Measurements from ENCODE around the gene NFATC1. TPM values are rescaled to one million over a fixed set of nuclear protein-coding genes. Genes with fewer than 3 reads are reported as not detected.

The NFATC1 gene
- 10 to 100 TPM; 20.3 to 79.3 TPM for total RNA-seq

- Mint-ChIP-seq H3K27ac (peak within 1 kb of the TSS; percentile 38), H3K9me3 (no peaks in the 10 kb centered on the region), H3K27me3 (peaks cover 6% of the 10 kb centered on the region), H3K36me3 (ENCODE audit: low read depth) (peaks cover 32% of the 10 kb centered on the region), H3K4me1 (peaks cover 12% of the 10 kb centered on the region), H3K4me3 (peak within 1 kb of the TSS; percentile 81)
- ATAC-seq (replicated peaks), result peak; percentile 47
Observed at GRCh38 chr18:79395761-79396404, at the start of gene NFATC1. NFATC1 (plus strand) TSS chr18:79395930; CDS start chr18:79396225, 295 bp downstream.

GRCh38 chr18:79345981-79346380 is 49.7 kb upstream of the NFATC1 start:
- no peak for ATAC-seq (replicated peaks)
- no peak overlapping the region for H3K27ac Mint-ChIP-seq
- H3K4me3 Mint-ChIP-seq, result no peak overlapping the region
- H3K27me3 Mint-ChIP-seq, result no peaks in the 10 kb centered on the region
- H3K9me3 Mint-ChIP-seq, result no peaks in the 10 kb centered on the region
- peaks cover 67% of the 10 kb centered on the region for H3K36me3 Mint-ChIP-seq (ENCODE audit: low read depth)
- H3K4me1 Mint-ChIP-seq, result no peaks in the 10 kb centered on the region

DNA sequence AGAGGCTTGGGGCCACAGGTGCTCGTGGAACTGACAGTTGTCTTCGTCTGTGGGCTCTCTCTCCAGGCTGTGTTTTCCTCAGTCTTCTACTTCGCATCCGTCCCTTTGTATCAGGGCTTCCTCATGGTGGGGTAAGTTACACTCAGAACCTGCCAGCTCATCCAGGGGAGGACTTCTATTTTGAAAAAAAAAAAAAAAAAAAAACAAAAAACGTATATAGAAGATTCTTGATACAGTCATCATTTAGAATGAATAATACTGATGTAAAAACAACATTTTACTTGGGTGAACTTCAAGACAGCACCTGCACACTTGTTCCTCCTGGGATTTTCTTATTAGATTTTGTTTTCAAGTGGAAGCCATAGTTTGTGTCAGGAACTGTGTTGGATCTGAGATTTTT is 47.7 kb upstream of the NFATC1 start:
- Mint-ChIP-seq H3K9me3 (no peaks in the 10 kb centered on the region), H3K27me3 (no peaks in the 10 kb centered on the region), H3K4me3 (no peak overlapping the region), H3K36me3 (ENCODE audit: low read depth) (peaks cover 78% of the 10 kb centered on the region), H3K4me1 (no peaks in the 10 kb centered on the region), H3K27ac (no peak overlapping the region)
- ATAC-seq (replicated peaks), result no peak

DNA sequence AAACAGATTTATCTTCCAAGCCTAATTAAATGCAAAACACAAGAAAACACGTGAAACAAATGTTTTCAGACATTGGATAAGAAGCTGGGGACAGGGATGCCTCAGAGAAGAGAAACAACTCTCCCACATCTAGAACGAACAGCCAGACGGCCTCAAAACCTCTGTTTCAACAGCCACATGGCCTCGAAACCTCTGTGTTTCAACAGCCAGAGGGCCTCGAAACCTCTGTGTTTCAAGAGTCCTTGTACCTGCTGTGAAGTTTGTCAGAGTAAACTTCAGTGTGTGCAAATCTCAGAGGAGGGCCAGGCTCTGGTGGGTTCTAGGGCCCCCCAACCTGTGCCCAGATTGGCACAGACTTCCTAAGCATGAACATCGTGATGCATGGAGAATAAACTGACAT is 43.3 kb upstream of the NFATC1 start:
- ATAC-seq (replicated peaks), result no peak
- H3K36me3 Mint-ChIP-seq (ENCODE audit: low read depth), result peaks cover 34% of the 10 kb centered on the region
- H3K4me3 Mint-ChIP-seq, result no peak overlapping the region
- H3K4me1 Mint-ChIP-seq, result no peaks in the 10 kb centered on the region
- H3K27ac Mint-ChIP-seq, result peak overlapping the region; percentile 37
- no peaks in the 10 kb centered on the region for H3K9me3 Mint-ChIP-seq
- no peaks in the 10 kb centered on the region for H3K27me3 Mint-ChIP-seq

- no peak for ATAC-seq (replicated peaks)
- no peaks in the 10 kb centered on the region for H3K4me1 Mint-ChIP-seq
- peaks cover 26% of the 10 kb centered on the region for H3K36me3 Mint-ChIP-seq (ENCODE audit: low read depth)
- no peaks in the 10 kb centered on the region for H3K9me3 Mint-ChIP-seq
- H3K27me3 Mint-ChIP-seq, result no peaks in the 10 kb centered on the region
- no peak overlapping the region for H3K27ac Mint-ChIP-seq
- H3K4me3 Mint-ChIP-seq, result no peak overlapping the region
Observed at GRCh38 chr18:79353267-79353666, 42.5 kb upstream of the NFATC1 start.

GRCh38 chr18:79354350-79354749 is 41.4 kb upstream of the NFATC1 start:
- Mint-ChIP-seq H3K4me1 (no peaks in the 10 kb centered on the region), H3K27ac (no peak overlapping the region), H3K36me3 (ENCODE audit: low read depth) (peaks cover 22% of the 10 kb centered on the region), H3K4me3 (no peak overlapping the region), H3K27me3 (no peaks in the 10 kb centered on the region), H3K9me3 (no peaks in the 10 kb centered on the region)
- no peak for ATAC-seq (replicated peaks)

- peak overlapping the region; percentile 7 for H3K27ac Mint-ChIP-seq
Observed at GRCh38 chr18:79355433-79356335, 40.0 kb upstream of the NFATC1 start.

GRCh38 chr18:79356435-79356834 is 39.3 kb upstream of the NFATC1 start:
- Mint-ChIP-seq H3K27me3 (no peaks in the 10 kb centered on the region), H3K4me1 (no peaks in the 10 kb centered on the region), H3K36me3 (ENCODE audit: low read depth) (peaks cover 32% of the 10 kb centered on the region), H3K27ac (peak overlapping the region; percentile 29), H3K4me3 (no peak overlapping the region), H3K9me3 (no peaks in the 10 kb centered on the region)
- ATAC-seq (replicated peaks), result no peak

More at GRCh38 chr18:79355433-79356335, 40.0 kb upstream of the NFATC1 start:
- Mint-ChIP-seq H3K9me3 (no peaks in the 10 kb centered on the region), H3K4me3 (no peak overlapping the region), H3K4me1 (no peaks in the 10 kb centered on the region), H3K27me3 (no peaks in the 10 kb centered on the region), H3K36me3 (ENCODE audit: low read depth) (peaks cover 32% of the 10 kb centered on the region)
- no peak for ATAC-seq (replicated peaks)

- Mint-ChIP-seq H3K4me1 (peaks cover 3% of the 10 kb centered on the region), H3K9me3 (no peaks in the 10 kb centered on the region), H3K27me3 (no peaks in the 10 kb centered on the region), H3K27ac (no peak overlapping the region), H3K36me3 (ENCODE audit: low read depth) (peaks cover 45% of the 10 kb centered on the region), H3K4me3 (no peak overlapping the region)
- ATAC-seq (replicated peaks), result no peak
Observed at GRCh38 chr18:79360933-79361332, 34.8 kb upstream of the NFATC1 start.

DNA sequence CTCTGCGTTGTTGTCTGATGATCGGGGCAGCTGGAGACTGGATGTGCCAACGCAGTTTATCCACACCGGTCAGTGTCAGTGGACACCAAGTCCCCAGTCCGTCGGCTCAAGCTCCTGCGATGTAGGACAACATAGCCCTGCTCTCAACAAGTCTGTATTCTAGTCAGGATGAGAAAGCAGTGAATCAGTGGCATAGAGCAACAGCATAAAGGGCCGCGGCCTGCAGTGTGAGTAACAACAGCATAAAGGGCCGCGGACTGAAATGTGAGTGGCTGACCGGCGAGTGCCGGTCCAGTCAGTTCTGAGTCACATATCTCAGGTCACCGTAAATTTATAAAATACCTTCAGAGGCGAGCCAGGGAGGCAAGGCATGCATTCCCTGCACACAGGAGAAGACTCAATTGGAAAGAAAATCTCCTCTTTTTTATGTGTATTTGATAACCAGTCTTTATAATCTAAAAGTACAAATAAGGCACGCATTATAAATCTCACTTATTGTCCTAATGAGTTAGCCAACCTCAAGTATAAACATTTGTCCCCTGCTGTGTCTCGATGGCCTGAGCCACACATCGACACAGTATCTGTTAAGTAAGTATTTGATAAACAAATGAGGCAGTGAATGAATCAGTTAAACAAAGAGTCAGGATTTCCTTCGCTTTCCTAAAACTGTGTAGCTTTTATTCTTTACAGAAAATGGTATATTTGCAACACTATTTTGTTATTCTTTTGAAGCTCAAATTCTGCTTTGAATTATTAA is 33.8 kb upstream of the NFATC1 start:
- no peak for ATAC-seq (replicated peaks)
- H3K36me3 Mint-ChIP-seq (ENCODE audit: low read depth), result peaks cover 45% of the 10 kb centered on the region
- no peak overlapping the region for H3K27ac Mint-ChIP-seq

GRCh38 chr18:79365701-79366100 is 30.0 kb upstream of the NFATC1 start:
- Mint-ChIP-seq H3K9me3 (no peaks in the 10 kb centered on the region), H3K4me1 (peaks cover 17% of the 10 kb centered on the region), H3K27me3 (no peaks in the 10 kb centered on the region), H3K27ac (no peak overlapping the region), H3K4me3 (no peak overlapping the region), H3K36me3 (ENCODE audit: low read depth) (peaks cover 27% of the 10 kb centered on the region)
- ATAC-seq (replicated peaks), result no peak

More for the DNA sequence above, 33.8 kb upstream of the NFATC1 start:
- no peak overlapping the region for H3K4me3 Mint-ChIP-seq
- peaks cover 3% of the 10 kb centered on the region for H3K4me1 Mint-ChIP-seq
- no peaks in the 10 kb centered on the region for H3K27me3 Mint-ChIP-seq
- no peaks in the 10 kb centered on the region for H3K9me3 Mint-ChIP-seq

DNA sequence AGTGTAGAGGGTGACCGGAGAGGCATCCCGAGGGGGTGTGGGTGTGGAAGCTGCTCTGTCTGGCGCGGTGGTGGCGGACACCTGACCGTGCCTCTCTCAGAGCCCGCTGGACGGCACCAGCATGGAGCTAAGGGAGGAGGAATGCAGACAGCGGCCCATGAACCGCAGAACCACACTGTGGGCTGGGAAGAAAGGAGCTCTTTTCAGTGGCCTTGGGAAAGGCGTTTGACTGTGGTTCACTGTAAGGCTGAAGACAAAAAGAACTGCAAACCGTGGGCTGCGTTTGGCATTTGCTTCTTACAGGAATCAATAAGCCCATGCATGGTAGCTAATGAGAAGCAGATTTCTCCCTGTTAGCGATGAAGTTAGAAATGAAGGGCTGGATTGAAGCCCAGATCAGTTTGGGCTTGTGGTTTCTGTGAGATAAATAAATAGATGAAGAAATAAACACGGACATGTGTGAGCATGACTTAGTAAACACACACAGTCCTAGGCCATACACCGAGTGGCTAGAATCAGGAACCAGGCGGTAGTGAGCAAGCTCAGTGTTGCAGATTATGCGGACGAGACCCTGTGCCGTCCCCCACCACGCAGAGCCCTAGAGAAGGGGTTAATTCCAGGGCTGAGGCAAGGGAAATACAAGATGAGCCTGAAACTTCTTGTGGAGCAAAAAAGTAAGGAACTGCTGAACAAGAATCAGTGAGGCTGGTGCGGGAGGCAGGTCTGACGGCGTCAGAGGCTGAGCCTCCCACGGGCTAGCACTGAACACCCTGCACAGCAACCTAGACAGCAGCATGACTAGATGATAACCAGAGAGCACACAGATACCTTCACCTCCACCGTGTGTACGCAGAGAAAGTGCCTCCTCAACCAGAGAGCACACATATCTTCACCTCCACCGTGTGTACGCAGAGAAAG is 29.3 kb upstream of the NFATC1 start:
- no peak for ATAC-seq (replicated peaks)
- no peak overlapping the region for H3K4me3 Mint-ChIP-seq
- H3K9me3 Mint-ChIP-seq, result no peaks in the 10 kb centered on the region
- peak overlapping the region; percentile 54 for H3K27ac Mint-ChIP-seq
- peaks cover 19% of the 10 kb centered on the region for H3K36me3 Mint-ChIP-seq (ENCODE audit: low read depth)
- peaks cover 19% of the 10 kb centered on the region for H3K4me1 Mint-ChIP-seq
- H3K27me3 Mint-ChIP-seq, result no peaks in the 10 kb centered on the region

DNA sequence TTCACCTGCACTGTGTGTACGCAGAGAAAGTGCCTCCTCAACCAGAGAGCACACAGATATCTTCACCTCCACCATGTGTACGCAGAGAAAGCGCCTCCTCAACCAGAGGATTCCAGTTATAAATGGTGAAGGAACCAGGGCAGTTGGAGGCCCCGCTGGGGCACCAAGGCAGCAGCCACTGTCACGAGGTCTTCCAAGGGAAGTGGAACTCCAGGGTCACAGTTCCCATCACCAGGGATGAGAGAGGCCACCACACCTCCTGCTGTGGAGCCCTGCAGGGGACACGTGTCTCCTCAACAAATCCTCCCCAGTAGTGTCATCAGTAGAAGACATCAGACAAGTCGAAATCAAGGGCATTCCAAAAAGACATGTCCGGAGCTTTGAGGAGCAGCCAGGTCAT is 28.2 kb upstream of the NFATC1 start:
- H3K27ac Mint-ChIP-seq, result no peak overlapping the region
- no peak for ATAC-seq (replicated peaks)
- H3K27me3 Mint-ChIP-seq, result no peaks in the 10 kb centered on the region
- H3K4me3 Mint-ChIP-seq, result no peak overlapping the region
- peaks cover 9% of the 10 kb centered on the region for H3K36me3 Mint-ChIP-seq (ENCODE audit: low read depth)
- H3K9me3 Mint-ChIP-seq, result no peaks in the 10 kb centered on the region
- peaks cover 24% of the 10 kb centered on the region for H3K4me1 Mint-ChIP-seq

GRCh38 chr18:79367989-79368388 is 27.7 kb upstream of the NFATC1 start:
- Mint-ChIP-seq H3K27me3 (no peaks in the 10 kb centered on the region), H3K4me3 (no peak overlapping the region), H3K9me3 (no peaks in the 10 kb centered on the region), H3K27ac (peak overlapping the region; percentile 68), H3K4me1 (peaks cover 24% of the 10 kb centered on the region), H3K36me3 (ENCODE audit: low read depth) (peaks cover 8% of the 10 kb centered on the region)
- no peak for ATAC-seq (replicated peaks)

Measured in activated T-helper 17 cell treated with anti-CD3 and anti-CD28 coated beads, Interleukin-2, amount 50 U/mL, for 72 hours (primary cell).